NCI-H526 treated with DMSO at 0.1 percent for 48 hours (cell line): Measurements from ENCODE around the gene HMCN2.
"Not testable (repeated sequence)": the region's sequence is repeated elsewhere in the genome, so short reads cannot be mapped to it uniquely, and the experiment has no call there.

Experiments used
- DNase-seq: peaks from one replicate; lab custom pipeline; 2025; lab: John Stamatoyannopoulos, UW

The HMCN2 gene

GRCh38 chr9:130330202-130330862 is 64.8 kb downstream of the HMCN2 start:
- no peak for DNase-seq

GRCh38 chr9:130331061-130331460 is 65.5 kb downstream of the HMCN2 start:
- no peak for DNase-seq

- DNase-seq = no peak
These were observed 66.0 kb downstream of the HMCN2 start for GRCh38 chr9:130331573-130331972.

- no peak for DNase-seq
These were observed 66.9 kb downstream of the HMCN2 start for GRCh38 chr9:130332384-130332926.

- DNase-seq = no peak
These were observed 67.6 kb downstream of the HMCN2 start for GRCh38 chr9:130333041-130333711.

GRCh38 chr9:130333712-130334062 is 68.1 kb downstream of the HMCN2 start:
- no peak for DNase-seq

- no peak for DNase-seq
These were observed 69.4 kb downstream of the HMCN2 start for GRCh38 chr9:130334915-130335314.

- DNase-seq = no peak
These were observed 70.6 kb downstream of the HMCN2 start for GRCh38 chr9:130336027-130336610.

- no peak for DNase-seq
These were observed 71.3 kb downstream of the HMCN2 start for GRCh38 chr9:130336885-130337284.

GRCh38 chr9:130337318-130337717 is 71.8 kb downstream of the HMCN2 start:
- no peak for DNase-seq

- DNase-seq = no peak
These were observed 72.3 kb downstream of the HMCN2 start for GRCh38 chr9:130337784-130338380.

- not testable (repeated sequence) for DNase-seq
These were observed 73.3 kb downstream of the HMCN2 start for GRCh38 chr9:130338891-130339290.

- DNase-seq = no peak
These were observed 73.7 kb downstream of the HMCN2 start for GRCh38 chr9:130339306-130339705.

GRCh38 chr9:130340011-130340410 is 74.5 kb downstream of the HMCN2 start:
- no peak for DNase-seq

GRCh38 chr9:130340557-130340956 is 75.0 kb downstream of the HMCN2 start:
- DNase-seq = not testable (repeated sequence)

GRCh38 chr9:130341128-130341527 is 75.6 kb downstream of the HMCN2 start:
- DNase-seq = no peak

GRCh38 chr9:130341839-130342713 is 76.5 kb downstream of the HMCN2 start:
- no peak for DNase-seq

GRCh38 chr9:130342714-130343085 is 77.1 kb downstream of the HMCN2 start:
- no peak for DNase-seq

- no peak for DNase-seq
These were observed 77.9 kb downstream of the HMCN2 start for GRCh38 chr9:130343445-130343918.

- DNase-seq = no peak
These were observed 78.8 kb downstream of the HMCN2 start for GRCh38 chr9:130344366-130344765.

GRCh38 chr9:130345009-130345896 is 79.7 kb downstream of the HMCN2 start:
- DNase-seq = no peak
